ENCODE measurements around the gene CROCC2.

CROCC2 gene

GRCh38 chr2:240906911-240907590 lies 915 bp downstream of the CROCC2 start:
- Histone ChIP-seq H3K27me3 (ENCODE audit: insufficient read depth, low read length, poor library complexity) (peaks cover 3% of the 10 kb centered on the region), H2AFZ (ENCODE audit: low read depth, low read length) (no peak overlapping the region), H3K79me2 (ENCODE audit: insufficient read depth, low read length) (no peaks in the 10 kb centered on the region), H3K9ac (ENCODE audit: low read depth, low read length) (no peak overlapping the region), H4K20me1 (ENCODE audit: insufficient read depth, low read length) (no peaks in the 10 kb centered on the region), H3K27ac (ENCODE audit: low read length) (no peak overlapping the region), H3K4me3 (ENCODE audit: low read depth in 1 of 2, low read length in 2 of 2) (no peak overlapping the region), H3K4me2 (ENCODE audit: insufficient read depth, low read length) (no peak overlapping the region), H3K9me3 (ENCODE audit: insufficient read depth, low read length, severe bottlenecking) (no peaks in the 10 kb centered on the region), H3K4me1 (ENCODE audit: insufficient read depth, low read length) (no peaks in the 10 kb centered on the region), H3K36me3 (ENCODE audit: insufficient read depth, low read length) (no peaks in the 10 kb centered on the region)
- DNase-seq (no peak), ATAC-seq (ENCODE audit: insufficient read depth, low read depth) (no peak)
- no peak for TF ChIP-seq EZH2 (IDR thresholded peaks at IDR 0.05; ENCODE audit: borderline replicate concordance, low read depth, low read length, severe bottlenecking)
- TF ChIP-seq, protein P1, sequence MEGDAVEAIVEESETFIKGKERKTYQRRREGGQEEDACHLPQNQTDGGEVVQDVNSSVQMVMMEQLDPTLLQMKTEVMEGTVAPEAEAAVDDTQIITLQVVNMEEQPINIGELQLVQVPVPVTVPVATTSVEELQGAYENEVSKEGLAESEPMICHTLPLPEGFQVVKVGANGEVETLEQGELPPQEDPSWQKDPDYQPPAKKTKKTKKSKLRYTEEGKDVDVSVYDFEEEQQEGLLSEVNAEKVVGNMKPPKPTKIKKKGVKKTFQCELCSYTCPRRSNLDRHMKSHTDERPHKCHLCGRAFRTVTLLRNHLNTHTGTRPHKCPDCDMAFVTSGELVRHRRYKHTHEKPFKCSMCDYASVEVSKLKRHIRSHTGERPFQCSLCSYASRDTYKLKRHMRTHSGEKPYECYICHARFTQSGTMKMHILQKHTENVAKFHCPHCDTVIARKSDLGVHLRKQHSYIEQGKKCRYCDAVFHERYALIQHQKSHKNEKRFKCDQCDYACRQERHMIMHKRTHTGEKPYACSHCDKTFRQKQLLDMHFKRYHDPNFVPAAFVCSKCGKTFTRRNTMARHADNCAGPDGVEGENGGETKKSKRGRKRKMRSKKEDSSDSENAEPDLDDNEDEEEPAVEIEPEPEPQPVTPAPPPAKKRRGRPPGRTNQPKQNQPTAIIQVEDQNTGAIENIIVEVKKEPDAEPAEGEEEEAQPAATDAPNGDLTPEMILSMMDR (IDR thresholded peaks at IDR 0.05; ENCODE audit: borderline replicate concordance, extremely low read depth, low read length, poor library complexity, severe bottlenecking), result no peak

- H3K9ac ChIP-seq (ENCODE audit: low read depth, low read length), result no peak overlapping the region
- H2AFZ ChIP-seq (ENCODE audit: low read depth, low read length), result no peak overlapping the region
- no peaks in the 10 kb centered on the region for H3K4me1 ChIP-seq (ENCODE audit: insufficient read depth, low read length)
- H3K4me2 ChIP-seq (ENCODE audit: insufficient read depth, low read length), result no peak overlapping the region
- peaks cover 5% of the 10 kb centered on the region for H3K27me3 ChIP-seq (ENCODE audit: insufficient read depth, low read length, poor library complexity)
- ATAC-seq (ENCODE audit: insufficient read depth, low read depth) (no peak), DNase-seq (no peak)
- H3K4me3 ChIP-seq (ENCODE audit: low read depth in 1 of 2, low read length in 2 of 2), result no peak overlapping the region
- no peaks in the 10 kb centered on the region for H3K79me2 ChIP-seq (ENCODE audit: insufficient read depth, low read length)
- H3K36me3 ChIP-seq (ENCODE audit: insufficient read depth, low read length), result no peaks in the 10 kb centered on the region
- no peaks in the 10 kb centered on the region for H4K20me1 ChIP-seq (ENCODE audit: insufficient read depth, low read length)
- no peaks in the 10 kb centered on the region for H3K9me3 ChIP-seq (ENCODE audit: insufficient read depth, low read length, severe bottlenecking)
- TF ChIP-seq, protein P1 (IDR thresholded peaks at IDR 0.05; ENCODE audit: borderline replicate concordance, extremely low read depth, low read length, poor library complexity, severe bottlenecking), result no peak
- no peak for TF ChIP-seq EZH2 (IDR thresholded peaks at IDR 0.05; ENCODE audit: borderline replicate concordance, low read depth, low read length, severe bottlenecking)
- no peak overlapping the region for H3K27ac ChIP-seq (ENCODE audit: low read length)
Measured at GRCh38 chr2:240909216-240909974, 3.3 kb downstream of the CROCC2 start.

- H4K20me1 ChIP-seq (ENCODE audit: insufficient read depth, low read length), result no peaks in the 10 kb centered on the region
- no peaks in the 10 kb centered on the region for H3K4me1 ChIP-seq (ENCODE audit: insufficient read depth, low read length)
- H3K9me3 ChIP-seq (ENCODE audit: insufficient read depth, low read length, severe bottlenecking), result no peaks in the 10 kb centered on the region
- H3K79me2 ChIP-seq (ENCODE audit: insufficient read depth, low read length), result no peaks in the 10 kb centered on the region
- H3K36me3 ChIP-seq (ENCODE audit: insufficient read depth, low read length), result no peaks in the 10 kb centered on the region
- H2AFZ ChIP-seq (ENCODE audit: low read depth, low read length), result no peak overlapping the region
- H3K27me3 ChIP-seq (ENCODE audit: insufficient read depth, low read length, poor library complexity), result peaks cover 5% of the 10 kb centered on the region
- H3K4me2 ChIP-seq (ENCODE audit: insufficient read depth, low read length), result no peak overlapping the region
- DNase-seq, result no peak
- no peak for ATAC-seq (ENCODE audit: insufficient read depth, low read depth)
- H3K27ac ChIP-seq (ENCODE audit: low read length), result no peak overlapping the region
- H3K9ac ChIP-seq (ENCODE audit: low read depth, low read length), result no peak overlapping the region
- no peak overlapping the region for H3K4me3 ChIP-seq (ENCODE audit: low read depth in 1 of 2, low read length in 2 of 2)
- TF ChIP-seq EZH2 (IDR thresholded peaks at IDR 0.05; ENCODE audit: borderline replicate concordance, low read depth, low read length, severe bottlenecking), result no peak
Measured at GRCh38 chr2:240911641-240912265, 5.6 kb downstream of the CROCC2 start.

All from DND-41 (cell line).